HepG2 (cell line): Measurements from ENCODE around the gene FNDC4. TPM values are rescaled to one million over a fixed set of nuclear protein-coding genes. Genes with fewer than 3 reads are reported as not detected.
A peak's percentile ranks its signal among the peaks of the same experiment; 100 is the strongest.

ENCODE experiments used
- HNF1A ChIP-seq, 2 experiments: sonication (generic) in 1 of 2; formaldehyde crosslinking in 1 of 2; IDR thresholded peaks; 2 replicates each; pipeline versions ENCODE4 v1.4.0 to v1.6.1; 2016 to 2020; ENCODE audit warnings: borderline replicate concordance in 1 of 2, low read depth in 1 of 2, mild to moderate bottlenecking in 1 of 2, missing genetic modification reagents in 1 of 2
- HNF4G ChIP-seq, 2 experiments: sonication (generic) in 1 of 2; formaldehyde crosslinking in 1 of 2; IDR thresholded peaks; 2 replicates each; pipeline versions ENCODE4 v1.4.0 to v1.6.1; 2011 to 2020; ENCODE audit warnings: borderline replicate concordance in 2 of 2, low read depth in 2 of 2, mild to moderate bottlenecking in 2 of 2, low read length in 1 of 2, missing genetic modification reagents in 1 of 2, moderate library complexity in 1 of 2
- LRRFIP1 ChIP-seq: sonication (generic); formaldehyde crosslinking; conservative IDR thresholded peaks from 2 replicates; pipeline ENCODE4 v1.4.0; 2020; ENCODE audit warnings: missing genetic modification reagents
- NCOA5 ChIP-seq: sonication (generic); formaldehyde crosslinking; IDR thresholded peaks from 2 replicates; pipeline ENCODE4 v1.4.0; 2020; ENCODE audit warnings: missing genetic modification reagents
- NFKBIZ ChIP-seq: IDR thresholded peaks from 2 replicates; pipeline ENCODE4 v1.6.1; 2018; ENCODE audit warnings: missing genetic modification reagents, missing compliant biosample characterization
- NPAS2 ChIP-seq: sonication (generic); formaldehyde crosslinking; IDR thresholded peaks from 2 replicates; pipeline ENCODE4 v1.8.0; 2022; ENCODE audit warnings: mild to moderate bottlenecking, missing genetic modification reagents, borderline replicate concordance
- RAD51 ChIP-seq: fragments of 450-650 bp; IDR thresholded peaks from 2 replicates; pipeline ENCODE4 v1.6.1; 2016; ENCODE audit warnings: borderline replicate concordance
- RBAK ChIP-seq: sonication (generic); formaldehyde crosslinking; IDR thresholded peaks from 2 replicates; pipeline ENCODE4 v1.5.1; 2020; ENCODE audit warnings: mild to moderate bottlenecking, missing genetic modification reagents
- SIX1 ChIP-seq: sonication (generic); formaldehyde crosslinking; IDR thresholded peaks from 2 replicates; pipeline ENCODE4 v1.4.0; 2020; ENCODE audit warnings: missing genetic modification reagents, borderline replicate concordance
- SIX4 ChIP-seq: sonication (generic); formaldehyde crosslinking; IDR thresholded peaks from 2 replicates; pipeline ENCODE4 v1.4.0; 2020; ENCODE audit warnings: missing genetic modification reagents
- SMARCE1 ChIP-seq: fragments of 450-650 bp; IDR thresholded peaks from 2 replicates; pipeline ENCODE4 v1.6.1; 2017; ENCODE audit warnings: borderline replicate concordance
- TBL1XR1 ChIP-seq: fragments of 150-350 bp; IDR thresholded peaks from 2 replicates; pipeline ENCODE4 v1.6.1; 2014; ENCODE audit warnings: borderline replicate concordance, low read length; ENCODE audit not compliant: partially characterized antibody
- TP53 ChIP-seq: sonication (generic); formaldehyde crosslinking; conservative IDR thresholded peaks from 2 replicates; pipeline ENCODE4 v1.4.0; 2020; ENCODE audit warnings: missing genetic modification reagents
- XRCC5 ChIP-seq: fragments of 200-400 bp; formaldehyde crosslinking; optimal IDR thresholded peaks from 2 replicates; pipeline ENCODE3; 2017; ENCODE audit warnings: mild to moderate bottlenecking, low read length
- ZBTB33 ChIP-seq: sonication (generic); formaldehyde crosslinking; IDR thresholded peaks from 2 replicates; pipeline ENCODE4 v1.4.0; 2020; ENCODE audit warnings: missing genetic modification reagents
- ZFP62 ChIP-seq: sonication (generic); formaldehyde crosslinking; IDR thresholded peaks from 2 replicates; pipeline ENCODE4 v1.4.0; 2020; ENCODE audit warnings: missing genetic modification reagents
- ZNF567 ChIP-seq: sonication (generic); formaldehyde crosslinking; IDR thresholded peaks from 2 replicates; pipeline ENCODE4 v1.8.1; 2023; ENCODE audit warnings: mild to moderate bottlenecking, missing genetic modification reagents, borderline replicate concordance
- ZNF772 ChIP-seq: sonication (generic); formaldehyde crosslinking; IDR thresholded peaks from 2 replicates; pipeline ENCODE4 v1.5.0; 2020; ENCODE audit warnings: mild to moderate bottlenecking, missing genetic modification reagents
- ZNF83 ChIP-seq: sonication (generic); formaldehyde crosslinking; IDR thresholded peaks from 2 replicates; pipeline ENCODE4 v1.4.0; 2020; ENCODE audit warnings: missing genetic modification reagents, mild to moderate bottlenecking, borderline replicate concordance
- polyA plus RNA-seq, 8 experiments: library from polyadenylated mRNA; depleted of rRNA in 3 of 8; stranded (reverse) in 7 of 8; unstranded in 1 of 8; fragments of >200 nt; fragmentation: Illumina TruSeq in 4 of 8; extraction: Trizol in 4 of 8; gene quantifications; 2 replicates each; pipeline versions ENCODE4 v1.2.1 to v1.2.3, GENCODE V29; 2011 to 2016; ENCODE audit warnings: low read depth in 4 of 8, missing spikeins in 1 of 8, mixed read lengths in 1 of 8; ENCODE audit not compliant: insufficient read depth in 1 of 8
- total RNA-seq, 5 experiments: library from RNA; depleted of rRNA; stranded (reverse); fragments of >200 nt; fragmentation: Illumina TruSeq; extraction: Trizol; gene quantifications; 2 replicates each; pipeline ENCODE4 v1.2.3, GENCODE V29; 2016; ENCODE audit warnings: low read depth in 1 of 5

The FNDC4 gene
- total and polyA plus RNA-seq, 2 of the 13 experiments (the other 11 are each of a cell fraction or from before 2014, with no cell fraction given) = 9.0 to 17.4 TPM

- TF ChIP-seq LRRFIP1 (CRISPR knock-in tag) (no peak), NCOA5 (CRISPR knock-in tag) (no peak), NPAS2 (CRISPR knock-in tag) (no peak), ZBTB33 (CRISPR knock-in tag) (no peak; the same call in none of the 2 replicates), HNF1A (IDR thresholded peaks at IDR 0.05; ENCODE audit: low read depth) (peak; percentile 83), HNF1A (CRISPR knock-in tag; IDR thresholded peaks at IDR 0.05; ENCODE audit: borderline replicate concordance) (peak; percentile 92), TBL1XR1 (peak; percentile 19), ZNF567 (CRISPR knock-in tag) (peak; percentile 91; the same call in 1 of the 2 replicates), ZFP62 (CRISPR knock-in tag) (no peak), RBAK (CRISPR knock-in tag) (no peak; the same call in 1 of the 2 replicates), XRCC5 (peak; percentile 70), ZNF83 (CRISPR knock-in tag) (peak; percentile 77; the same call in 1 of the 2 replicates), RAD51 (no peak), ZNF772 (CRISPR knock-in tag) (peak; percentile 94), NFKBIZ (no peak), SIX1 (CRISPR knock-in tag) (0 out of 2 replicates have a peak, but pooled peaks have one; percentile 28), HNF4G (IDR thresholded peaks at IDR 0.05; ENCODE audit: borderline replicate concordance, low read depth, low read length) (peak; percentile 48; the same call in 1 of the 2 replicates), HNF4G (CRISPR knock-in tag; IDR thresholded peaks at IDR 0.05; ENCODE audit: borderline replicate concordance, low read depth) (peak; percentile 86), TP53 (CRISPR knock-in tag) (no peak), SMARCE1 (no peak), SIX4 (CRISPR knock-in tag) (no peak)
Observed at GRCh38 chr2:27496357-27497287, 1.6 kb upstream of the FNDC4 start, which contains the start of gene GCKR (continued).
